Activated naive CD4-positive, alpha-beta T cell treated with anti-CD3 and anti-CD28 coated beads, Interleukin-2, amount 10 ng/mL, durations not matched to agents 7 days and 5 days (primary cell): Measurements from ENCODE around the gene TTC36.
"Not testable (repeated sequence)": the region's sequence is repeated elsewhere in the genome, so short reads cannot be mapped to it uniquely, and the experiment has no call there.

Experiments
- CTCF ChIA-PET: fragments of 350-600 bp; sonication (Branson Sonifier 250); formaldehyde crosslinking; loops from one replicate; lab custom pipeline; 2021; ENCODE audit warnings: antibody characterized with exemption; lab: Charles Lee
- DNase-seq: peaks from one replicate; pipeline ENCODE4 v3.0.0-alpha.2; 2020
- H3K27ac Mint-ChIP-seq: one replicate; pipeline ENCODE4 v1.8.0; 2021; ENCODE audit warnings: mild to moderate bottlenecking, moderate library complexity, mixed read lengths
- H3K27me3 Mint-ChIP-seq: one replicate; pipeline ENCODE4 v1.8.0; 2021; ENCODE audit warnings: mild to moderate bottlenecking, mixed read lengths
- H3K36me3 Mint-ChIP-seq: one replicate; pipeline ENCODE4 v1.8.0; 2021; ENCODE audit warnings: mixed read lengths
- H3K4me1 Mint-ChIP-seq: one replicate; pipeline ENCODE4 v1.8.0; 2021; ENCODE audit warnings: mixed read lengths
- H3K4me3 Mint-ChIP-seq: one replicate; pipeline ENCODE4 v1.8.0; 2021; ENCODE audit warnings: mild to moderate bottlenecking, moderate library complexity, mixed read lengths
- H3K9me3 Mint-ChIP-seq: one replicate; pipeline ENCODE4 v1.8.0; 2021; ENCODE audit warnings: mixed read lengths

Gene TTC36

DNA sequence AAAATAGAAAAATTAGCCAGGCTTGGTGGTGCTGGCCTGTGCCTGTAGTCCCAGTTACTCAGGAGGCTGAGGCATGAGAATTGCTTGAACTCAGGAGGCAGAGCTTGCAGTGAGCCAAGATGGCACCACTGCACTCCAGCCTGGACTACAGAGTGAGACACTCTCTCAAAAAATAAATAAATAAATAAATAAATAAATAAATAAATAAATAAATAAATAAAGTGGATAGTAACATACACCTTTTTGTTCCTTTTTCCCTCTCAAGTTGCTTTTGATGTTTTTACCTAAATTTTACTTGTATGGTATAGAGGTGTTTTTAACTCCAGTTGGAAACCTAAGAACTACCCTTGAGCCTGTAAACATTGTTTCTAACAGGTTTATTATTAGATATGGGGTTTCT lies 50.7 kb downstream of the TTC36 start:
- H3K9me3 Mint-ChIP-seq, DNase-seq, H3K27me3 Mint-ChIP-seq, CTCF ChIA-PET, H3K27ac Mint-ChIP-seq, H3K4me3 Mint-ChIP-seq: not testable (repeated sequence)
- H3K4me1 Mint-ChIP-seq, result peaks cover 43% of the 10 kb centered on the region
- H3K36me3 Mint-ChIP-seq, result peaks cover 35% of the 10 kb centered on the region
